ENCODE measurements around the gene AATF. TPM values are rescaled to one million over a fixed set of nuclear protein-coding genes. Genes with fewer than 3 reads are reported as not detected.

The AATF gene
- total RNA-seq, 1 donor from 2014 or later, result 54.0 TPM

DNA sequence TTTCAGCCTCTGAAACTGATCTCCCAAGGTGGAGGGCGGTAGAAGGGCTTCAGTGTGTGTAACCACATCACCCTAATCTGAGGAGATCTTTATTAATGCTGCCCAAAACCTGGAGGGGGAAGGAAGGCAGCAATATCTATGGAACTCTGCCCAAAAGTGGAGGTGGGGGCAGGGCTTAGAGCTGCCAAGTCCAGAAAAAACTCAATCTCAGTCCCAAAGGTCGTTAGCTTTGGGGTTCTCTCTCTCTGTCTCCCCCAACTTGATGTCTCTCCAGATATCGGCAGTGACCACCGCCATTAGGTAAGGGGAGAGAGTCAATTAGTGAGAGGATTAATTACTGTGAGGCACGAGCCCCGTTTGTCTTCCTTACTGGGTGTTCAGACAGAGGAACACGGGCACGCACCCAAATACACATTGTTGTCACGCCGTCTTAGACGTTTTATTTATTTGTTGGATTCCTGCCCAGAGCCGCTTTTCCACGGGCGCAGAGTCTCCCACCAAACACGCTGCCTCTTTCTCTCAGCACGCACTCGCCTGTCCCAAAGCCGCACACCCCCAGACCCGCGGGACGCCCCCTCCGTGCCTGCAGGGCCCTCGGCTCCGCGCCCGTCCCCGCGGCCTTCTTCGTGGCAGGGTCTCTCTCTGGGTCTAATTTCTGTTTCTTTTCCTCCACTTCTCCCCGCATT, 16.9 kb upstream of the AATF start:
- TF ChIP-seq, protein P1, sequence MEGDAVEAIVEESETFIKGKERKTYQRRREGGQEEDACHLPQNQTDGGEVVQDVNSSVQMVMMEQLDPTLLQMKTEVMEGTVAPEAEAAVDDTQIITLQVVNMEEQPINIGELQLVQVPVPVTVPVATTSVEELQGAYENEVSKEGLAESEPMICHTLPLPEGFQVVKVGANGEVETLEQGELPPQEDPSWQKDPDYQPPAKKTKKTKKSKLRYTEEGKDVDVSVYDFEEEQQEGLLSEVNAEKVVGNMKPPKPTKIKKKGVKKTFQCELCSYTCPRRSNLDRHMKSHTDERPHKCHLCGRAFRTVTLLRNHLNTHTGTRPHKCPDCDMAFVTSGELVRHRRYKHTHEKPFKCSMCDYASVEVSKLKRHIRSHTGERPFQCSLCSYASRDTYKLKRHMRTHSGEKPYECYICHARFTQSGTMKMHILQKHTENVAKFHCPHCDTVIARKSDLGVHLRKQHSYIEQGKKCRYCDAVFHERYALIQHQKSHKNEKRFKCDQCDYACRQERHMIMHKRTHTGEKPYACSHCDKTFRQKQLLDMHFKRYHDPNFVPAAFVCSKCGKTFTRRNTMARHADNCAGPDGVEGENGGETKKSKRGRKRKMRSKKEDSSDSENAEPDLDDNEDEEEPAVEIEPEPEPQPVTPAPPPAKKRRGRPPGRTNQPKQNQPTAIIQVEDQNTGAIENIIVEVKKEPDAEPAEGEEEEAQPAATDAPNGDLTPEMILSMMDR (IDR thresholded peaks at IDR 0.05; ENCODE audit: insufficient read depth, low read length, severe bottlenecking), result no peak
- Histone ChIP-seq H3K4me3 (ENCODE audit: low read depth, low read length) (no peak overlapping the region), H3K36me3 (ENCODE audit: control insufficient read depth, insufficient read depth, low read length) (no peaks in the 10 kb centered on the region), H3K27me3 (ENCODE audit: control insufficient read depth, insufficient read depth, low read length) (peaks cover 76% of the 10 kb centered on the region)
- no peak for DNase-seq (ENCODE audit: low read depth)
- no peak for FAIRE-seq

DNA sequence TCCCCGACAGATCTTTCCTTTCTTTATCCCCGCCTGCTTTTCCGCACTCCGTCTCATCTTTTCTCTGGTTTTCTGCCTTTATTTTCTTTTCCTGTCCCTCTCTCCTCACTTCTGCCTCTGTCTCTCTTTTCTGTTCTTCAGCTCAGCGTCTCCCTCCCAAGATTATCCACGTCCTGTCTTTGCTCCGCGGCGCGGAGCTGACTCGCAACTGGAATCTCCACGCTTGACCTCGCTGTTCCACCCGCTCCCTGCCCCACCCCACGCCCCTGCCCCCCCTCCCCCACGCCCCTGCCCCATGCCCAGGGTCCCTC, 16.4 kb upstream of the AATF start:
- DNase-seq (ENCODE audit: low read depth) (no peak), FAIRE-seq (no peak)
- no peak overlapping the region for H3K4me3 ChIP-seq (ENCODE audit: low read depth, low read length)
- no peaks in the 10 kb centered on the region for H3K36me3 ChIP-seq (ENCODE audit: control insufficient read depth, insufficient read depth, low read length)
- H3K27me3 ChIP-seq (ENCODE audit: control insufficient read depth, insufficient read depth, low read length), result peaks cover 80% of the 10 kb centered on the region
- TF ChIP-seq, protein P1 (IDR thresholded peaks at IDR 0.05; ENCODE audit: insufficient read depth, low read length, severe bottlenecking), result no peak

DNA sequence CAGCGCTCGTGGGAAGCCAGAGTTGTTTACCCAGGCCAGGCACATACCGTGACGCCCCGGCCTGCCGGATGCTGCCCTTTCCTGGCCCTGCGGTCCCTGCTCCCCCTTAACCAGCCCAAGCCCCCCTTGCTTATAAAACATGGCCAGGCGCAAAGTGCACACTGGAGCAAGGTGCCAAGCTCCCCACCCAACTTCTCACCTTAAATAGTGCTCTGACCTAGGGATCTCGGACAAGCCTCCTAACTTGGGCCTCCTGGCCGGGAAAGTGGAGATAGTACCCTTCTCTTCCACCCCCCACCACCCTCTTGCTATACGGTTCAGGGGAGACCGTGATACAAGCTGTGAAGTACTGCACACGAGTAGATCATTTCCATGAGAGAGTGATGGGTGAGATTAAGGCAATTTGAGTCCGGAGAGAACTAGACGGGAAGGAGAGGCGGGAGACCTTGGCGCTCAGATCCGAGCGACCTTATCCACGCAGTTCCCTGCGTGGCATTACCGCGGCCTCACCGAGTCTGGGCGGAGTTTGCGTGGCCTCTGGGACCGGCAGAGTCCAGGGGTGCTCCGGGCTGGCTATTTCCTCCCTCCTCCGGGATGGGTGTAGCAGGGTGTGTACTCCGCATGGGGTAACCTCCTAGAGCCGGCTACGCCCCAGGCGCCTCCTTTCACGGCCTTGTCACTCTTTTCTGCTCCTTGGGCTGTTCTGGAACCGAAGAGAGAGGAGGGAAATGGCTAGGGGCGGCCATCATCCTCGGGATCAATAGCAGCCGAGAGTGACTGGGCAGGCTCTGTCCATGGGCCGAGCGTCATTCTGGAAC, 15.9 kb upstream of the AATF start:
- H3K4me3 ChIP-seq (ENCODE audit: low read depth, low read length), result no peak overlapping the region
- DNase-seq (ENCODE audit: low read depth) (no peak), FAIRE-seq (no peak)
- TF ChIP-seq, protein P1 (IDR thresholded peaks at IDR 0.05; ENCODE audit: insufficient read depth, low read length, severe bottlenecking), result no peak
- H3K36me3 ChIP-seq (ENCODE audit: control insufficient read depth, insufficient read depth, low read length), result no peaks in the 10 kb centered on the region
- H3K27me3 ChIP-seq (ENCODE audit: control insufficient read depth, insufficient read depth, low read length), result peaks cover 85% of the 10 kb centered on the region

DNA sequence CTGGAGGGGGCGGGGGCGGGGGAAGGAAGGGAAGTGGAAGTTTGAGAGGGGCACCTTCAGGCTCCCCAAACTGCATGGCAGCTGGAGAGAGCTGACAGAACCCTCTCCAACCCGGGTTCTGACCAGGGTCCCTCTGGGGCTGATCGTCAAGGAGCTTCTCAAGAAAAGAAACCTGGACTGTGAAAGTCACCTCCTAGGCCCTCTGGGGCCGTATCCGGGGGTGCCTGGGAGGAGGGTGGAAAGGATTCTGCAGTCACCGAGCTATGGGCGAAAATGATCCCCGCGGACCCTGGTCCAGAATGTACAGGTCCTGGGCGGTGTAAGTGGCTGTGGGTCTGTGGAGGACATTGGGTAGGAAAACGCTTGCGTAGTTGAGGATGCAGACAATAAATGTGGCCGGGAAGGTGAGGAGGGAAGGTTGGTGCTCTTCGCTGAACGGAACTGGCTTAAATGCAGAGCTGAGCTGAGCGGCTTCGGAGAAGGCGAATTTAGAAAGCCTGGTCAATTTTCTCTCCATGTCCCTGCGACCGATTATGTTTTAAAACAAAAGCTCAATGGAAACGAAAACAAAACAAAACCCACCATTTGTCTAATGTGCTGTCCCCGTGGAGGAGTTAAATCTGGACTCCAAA, 15.1 kb upstream of the AATF start:
- no peak overlapping the region for H3K4me3 ChIP-seq (ENCODE audit: low read depth, low read length)
- FAIRE-seq, result no peak
- DNase-seq (ENCODE audit: low read depth), result no peak
- H3K27me3 ChIP-seq (ENCODE audit: control insufficient read depth, insufficient read depth, low read length), result peaks cover 91% of the 10 kb centered on the region
- TF ChIP-seq, protein P1 (IDR thresholded peaks at IDR 0.05; ENCODE audit: insufficient read depth, low read length, severe bottlenecking), result no peak
- H3K36me3 ChIP-seq (ENCODE audit: control insufficient read depth, insufficient read depth, low read length), result no peaks in the 10 kb centered on the region

DNA sequence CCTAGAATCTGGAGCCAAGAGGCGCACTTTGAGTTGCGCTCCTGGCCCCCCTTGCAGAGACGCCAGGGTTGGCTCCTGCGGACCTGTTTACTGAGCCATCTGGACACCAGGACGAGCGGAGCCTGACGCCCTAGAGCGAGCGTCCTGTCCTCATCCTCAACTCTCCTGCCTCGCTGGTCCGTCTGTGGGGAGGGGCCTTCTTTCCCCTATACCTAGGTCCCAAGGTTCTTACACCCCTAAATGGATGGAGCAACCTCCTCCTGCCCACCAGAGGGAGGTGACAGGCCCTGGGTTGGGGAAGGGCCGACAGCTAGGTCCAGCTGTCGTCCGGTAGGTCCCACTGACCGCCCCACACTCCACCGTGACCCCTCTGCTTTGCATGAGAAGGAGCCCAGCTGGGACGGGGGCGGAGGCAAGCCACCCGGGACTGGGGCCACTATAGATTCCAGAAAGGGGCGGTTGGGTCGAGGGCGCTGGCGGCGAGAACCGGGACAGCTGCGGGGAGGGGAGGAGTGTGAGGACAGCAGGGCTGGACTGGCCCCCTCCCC, 14.5 kb upstream of the AATF start:
- H3K4me3 ChIP-seq (ENCODE audit: low read depth, low read length), result no peak overlapping the region
- DNase-seq (ENCODE audit: low read depth), result no peak
- FAIRE-seq, result no peak
- peaks cover 91% of the 10 kb centered on the region for H3K27me3 ChIP-seq (ENCODE audit: control insufficient read depth, insufficient read depth, low read length)
- H3K36me3 ChIP-seq (ENCODE audit: control insufficient read depth, insufficient read depth, low read length), result no peaks in the 10 kb centered on the region
- TF ChIP-seq, protein P1 (IDR thresholded peaks at IDR 0.05; ENCODE audit: insufficient read depth, low read length, severe bottlenecking), result no peak

Measured in bronchial epithelial cell (primary cell).